ENCODE data around the gene SOX12.

Gene SOX12

DNA sequence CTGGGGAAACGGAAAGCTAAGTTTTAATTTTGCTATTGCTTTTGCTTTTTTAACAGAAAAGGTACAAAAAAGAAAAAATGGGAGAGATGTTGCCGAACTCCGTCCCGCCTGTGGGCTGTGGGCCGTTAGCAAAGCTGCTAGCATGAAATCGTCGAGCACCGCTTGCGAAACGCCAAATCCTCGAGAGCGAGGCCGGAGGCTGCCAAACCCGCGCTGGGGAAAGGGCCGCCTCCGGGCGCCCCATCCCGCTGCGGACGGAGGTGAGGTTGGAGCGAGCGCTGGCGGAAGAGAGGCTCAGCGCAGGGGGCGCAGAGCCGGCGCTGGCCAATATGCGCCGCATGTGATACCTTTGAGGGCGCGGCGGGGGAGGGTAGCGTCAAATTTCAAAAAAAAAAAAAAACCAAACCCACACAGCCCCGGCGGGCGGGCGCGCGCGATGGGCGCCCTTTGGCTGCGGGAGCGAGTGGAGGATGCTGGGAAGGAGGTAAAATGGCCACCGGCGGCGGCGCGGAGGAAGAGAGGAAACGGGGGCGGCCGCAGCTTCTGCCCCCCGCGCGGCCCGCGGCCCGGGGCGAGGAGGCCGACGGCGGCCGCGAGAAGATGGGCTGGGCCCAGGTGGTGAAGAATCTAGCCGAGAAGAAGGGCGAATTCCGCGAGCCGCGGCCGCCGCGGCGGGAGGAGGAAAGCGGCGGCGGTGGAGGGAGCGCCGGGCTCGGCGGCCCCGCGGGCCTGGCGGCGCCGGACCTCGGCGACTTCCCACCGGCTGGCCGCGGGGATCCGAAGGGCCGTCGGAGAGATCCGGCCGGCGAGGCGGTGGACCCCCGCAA, 28.0 kb upstream of the SOX12 start, which contains the start of gene ZCCHC3:
Gene ZCCHC3 (plus strand): TSS at position 473 of the 827 bp plus-strand sequence. CDS start 17 bp downstream, at position 490.
- DNase-seq (ENCODE audit: low read depth), result peak; percentile 94
- peak within 1 kb of the TSS; percentile 97 for H3K4me3 ChIP-seq (ENCODE audit: low read length)
- no peak; the same call in 1 of the 2 replicates for TF ChIP-seq CTCF (conservative IDR thresholded peaks at IDR 0.05; ENCODE audit: low read length)

- DNase-seq (ENCODE audit: low read depth), result peak; percentile 84
- H3K4me3 ChIP-seq (ENCODE audit: low read length), result peak overlapping the region; percentile 97
- TF ChIP-seq CTCF (conservative IDR thresholded peaks at IDR 0.05; ENCODE audit: low read length), result no peak
These were observed 27.2 kb upstream of the SOX12 start for GRCh38 chr20:297925-298775.

DNA sequence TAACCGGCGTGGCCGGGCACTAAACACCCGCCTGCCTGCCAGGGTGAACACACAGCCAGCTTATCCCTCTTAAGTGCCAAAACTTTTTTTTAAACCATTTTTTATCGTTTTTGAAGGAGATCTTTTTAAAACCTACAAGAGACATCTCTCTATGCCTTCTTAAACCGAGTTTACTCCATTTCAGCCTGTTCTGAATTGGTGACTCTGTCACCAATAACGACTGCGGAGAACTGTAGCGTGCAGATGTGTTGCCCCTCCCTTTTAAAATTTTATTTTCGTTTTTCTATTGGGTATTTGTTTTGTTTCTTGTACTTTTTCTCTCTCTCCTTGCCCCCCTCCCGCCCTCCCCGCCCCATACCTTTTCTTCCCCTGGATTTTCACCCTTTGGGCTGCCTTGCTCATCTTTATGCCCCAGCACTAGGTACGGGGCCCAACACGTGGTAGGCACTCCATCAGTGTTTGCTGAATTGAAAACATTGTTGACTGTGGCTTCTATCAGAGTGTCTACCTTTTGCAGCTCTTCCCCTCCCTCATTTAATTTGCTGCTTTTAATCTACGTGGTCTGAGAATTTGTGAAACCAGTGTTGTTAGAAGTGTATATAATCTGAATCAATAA, 26.5 kb upstream of the SOX12 start:
- DNase-seq (ENCODE audit: low read depth), result no peak
- no peak for TF ChIP-seq CTCF (conservative IDR thresholded peaks at IDR 0.05; ENCODE audit: low read length)
- H3K4me3 ChIP-seq (ENCODE audit: low read length), result peak overlapping the region; percentile 97

- DNase-seq (ENCODE audit: low read depth), result no peak
- peak overlapping the region; percentile 97 for H3K4me3 ChIP-seq (ENCODE audit: low read length)
- no peak for TF ChIP-seq CTCF (conservative IDR thresholded peaks at IDR 0.05; ENCODE audit: low read length)
These were observed 24.9 kb upstream of the SOX12 start for GRCh38 chr20:300345-300990.

DNA sequence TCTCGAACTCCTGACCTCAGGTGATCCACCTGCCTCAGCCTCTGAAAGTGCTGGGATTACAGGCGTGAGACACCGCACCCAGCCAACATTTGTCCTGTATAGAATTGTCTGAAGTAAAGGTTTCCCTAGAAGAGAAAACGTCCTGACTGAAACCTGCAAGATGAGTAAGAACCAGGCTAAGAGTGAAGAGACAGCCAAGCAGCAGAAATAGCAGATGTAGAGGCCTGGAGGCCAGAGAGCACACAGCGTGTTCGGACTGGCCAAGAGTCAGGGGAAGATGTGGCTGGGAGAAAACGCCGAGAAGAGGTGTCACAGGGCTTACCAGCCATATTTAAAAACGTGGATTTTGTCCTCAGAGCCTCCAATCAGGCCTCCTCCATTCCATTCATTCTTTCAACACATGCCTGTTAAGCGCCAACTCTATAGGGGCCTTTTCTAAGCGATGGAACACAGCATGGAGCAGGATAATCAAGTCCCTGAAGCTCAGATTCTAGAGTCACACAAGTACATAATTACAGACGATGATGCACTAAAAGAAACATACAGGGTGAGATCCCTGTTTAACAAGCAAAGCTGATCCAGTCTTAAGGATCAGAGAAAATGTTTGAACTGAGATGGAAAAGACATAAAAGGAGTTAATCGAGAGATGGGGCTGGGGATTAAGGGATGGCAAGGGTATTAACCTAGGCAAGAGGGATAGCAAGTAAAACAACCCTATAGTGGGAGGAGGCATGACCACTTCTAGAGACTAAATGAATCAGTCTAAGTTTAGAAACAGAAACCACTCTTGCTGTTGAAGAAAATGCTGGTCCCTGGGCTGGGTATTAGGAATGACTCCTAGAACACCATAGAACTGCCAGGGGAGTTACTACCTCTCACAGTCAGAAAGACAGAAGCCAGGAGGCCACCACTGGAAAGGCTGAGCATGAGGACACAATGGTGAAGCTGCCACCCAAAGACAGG, 23.2 kb upstream of the SOX12 start:
- no peak for TF ChIP-seq CTCF (conservative IDR thresholded peaks at IDR 0.05; ENCODE audit: low read length)
- H3K4me3 ChIP-seq (ENCODE audit: low read length), result no peak overlapping the region
- no peak for DNase-seq (ENCODE audit: low read depth)

DNA sequence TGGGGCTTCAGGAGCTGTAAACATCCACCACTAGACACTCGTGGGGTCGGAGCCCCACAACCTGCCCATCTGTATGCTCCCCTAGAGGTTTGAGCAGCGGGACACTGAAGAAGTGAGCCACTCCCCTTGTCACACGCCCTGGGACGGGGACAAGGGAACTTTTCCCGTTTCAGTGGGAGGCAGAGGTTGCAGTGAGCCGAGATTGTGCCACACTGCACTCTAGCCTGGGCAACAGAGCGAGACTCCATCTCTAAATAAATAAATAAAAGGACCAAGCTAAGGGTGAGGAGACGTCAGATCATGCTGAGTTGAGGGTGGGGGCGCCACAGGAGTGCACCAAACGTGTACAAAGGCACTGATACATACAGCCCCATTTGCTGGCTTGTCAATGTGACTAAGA, 19.6 kb upstream of the SOX12 start:
- no peak for DNase-seq (ENCODE audit: low read depth)
- TF ChIP-seq CTCF (conservative IDR thresholded peaks at IDR 0.05; ENCODE audit: low read length), result no peak
- H3K4me3 ChIP-seq (ENCODE audit: low read length), result no peak overlapping the region

Measured in AG10803 (cell line).